GM19099 (cell line): ENCODE measurements around the gene ATR.

Experiments
- POLR2A ChIP-seq: IDR thresholded peaks from 3 replicates; pipeline ENCODE4 v1.6.1; 2011; ENCODE audit warnings: low read depth; ENCODE audit not compliant: insufficient read length; ENCODE audit errors: extremely low read depth

The ATR gene

GRCh38 chr3:142484912-142485435 lies 93.6 kb downstream of the ATR start:
- TF ChIP-seq POLR2A: no peak

GRCh38 chr3:142481196-142481595 lies 97.3 kb downstream of the ATR start:
- no peak for TF ChIP-seq POLR2A

DNA sequence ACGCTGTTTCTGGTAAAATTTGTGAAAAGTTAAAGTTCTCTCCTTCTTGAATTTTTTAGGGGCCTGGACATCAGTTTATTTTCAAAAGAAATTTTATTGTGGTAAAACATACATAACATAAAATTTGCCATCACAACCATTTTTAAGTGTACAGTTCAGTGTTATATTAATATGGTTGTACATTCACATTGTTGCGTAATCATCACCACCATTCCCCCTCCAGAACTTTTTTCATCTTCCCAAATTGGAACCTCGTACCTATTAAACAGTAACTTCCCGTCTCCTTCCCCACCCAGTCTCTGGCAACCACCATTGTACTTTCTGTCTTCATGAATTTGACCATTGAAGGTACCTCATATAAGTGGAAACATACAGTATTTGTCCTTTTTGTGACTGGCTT lies 107.7 kb downstream of the ATR start:
- TF ChIP-seq POLR2A: no peak

- no peak for TF ChIP-seq POLR2A
Measured at GRCh38 chr3:142468456-142468855, 110.1 kb downstream of the ATR start.

- no peak for TF ChIP-seq POLR2A
Measured at GRCh38 chr3:142467768-142468167, 110.8 kb downstream of the ATR start.

DNA sequence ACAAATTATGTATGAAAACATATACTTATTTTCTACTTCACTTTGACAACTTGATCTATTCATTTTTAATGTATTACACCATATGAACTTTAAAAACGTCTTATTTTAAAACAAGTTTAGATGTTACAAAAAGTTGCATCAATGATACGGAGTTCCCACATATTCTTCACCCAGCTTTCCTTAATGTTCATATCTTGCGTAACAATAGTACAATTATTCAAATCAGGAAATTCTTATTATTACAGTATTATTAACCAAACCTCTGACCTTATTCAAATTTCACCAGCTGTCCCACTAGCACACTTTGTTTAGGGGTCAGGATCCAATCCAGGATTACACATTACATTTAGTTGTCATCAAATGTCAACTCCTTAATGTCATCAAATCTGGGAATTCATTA lies 117.8 kb downstream of the ATR start:
- no peak for TF ChIP-seq POLR2A

- TF ChIP-seq POLR2A: no peak
Measured at GRCh38 chr3:142459929-142460328, 118.6 kb downstream of the ATR start.

GRCh38 chr3:142459096-142459495 lies 119.4 kb downstream of the ATR start:
- no peak for TF ChIP-seq POLR2A

- TF ChIP-seq POLR2A: no peak
Measured at GRCh38 chr3:142450881-142451280, 127.7 kb downstream of the ATR start.

DNA sequence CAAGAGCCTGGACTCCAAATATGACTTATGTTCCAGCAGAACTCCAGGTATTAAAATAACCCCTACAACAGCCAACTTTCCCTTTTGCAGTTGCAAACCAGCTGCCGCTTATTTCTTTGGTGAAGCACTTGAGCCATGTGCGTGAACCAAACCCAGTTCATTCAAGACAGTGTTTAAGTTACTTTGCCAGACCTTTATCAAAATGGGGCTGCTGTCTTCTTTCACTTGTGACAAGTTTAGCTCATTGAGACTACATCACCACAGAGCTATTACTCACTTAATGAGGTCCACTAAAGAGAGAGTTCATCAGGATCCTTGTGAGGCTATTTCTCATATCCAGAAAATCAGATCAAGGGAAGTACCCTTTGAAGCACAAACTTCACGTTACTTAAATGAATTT lies 128.3 kb downstream of the ATR start:
- no peak for TF ChIP-seq POLR2A

DNA sequence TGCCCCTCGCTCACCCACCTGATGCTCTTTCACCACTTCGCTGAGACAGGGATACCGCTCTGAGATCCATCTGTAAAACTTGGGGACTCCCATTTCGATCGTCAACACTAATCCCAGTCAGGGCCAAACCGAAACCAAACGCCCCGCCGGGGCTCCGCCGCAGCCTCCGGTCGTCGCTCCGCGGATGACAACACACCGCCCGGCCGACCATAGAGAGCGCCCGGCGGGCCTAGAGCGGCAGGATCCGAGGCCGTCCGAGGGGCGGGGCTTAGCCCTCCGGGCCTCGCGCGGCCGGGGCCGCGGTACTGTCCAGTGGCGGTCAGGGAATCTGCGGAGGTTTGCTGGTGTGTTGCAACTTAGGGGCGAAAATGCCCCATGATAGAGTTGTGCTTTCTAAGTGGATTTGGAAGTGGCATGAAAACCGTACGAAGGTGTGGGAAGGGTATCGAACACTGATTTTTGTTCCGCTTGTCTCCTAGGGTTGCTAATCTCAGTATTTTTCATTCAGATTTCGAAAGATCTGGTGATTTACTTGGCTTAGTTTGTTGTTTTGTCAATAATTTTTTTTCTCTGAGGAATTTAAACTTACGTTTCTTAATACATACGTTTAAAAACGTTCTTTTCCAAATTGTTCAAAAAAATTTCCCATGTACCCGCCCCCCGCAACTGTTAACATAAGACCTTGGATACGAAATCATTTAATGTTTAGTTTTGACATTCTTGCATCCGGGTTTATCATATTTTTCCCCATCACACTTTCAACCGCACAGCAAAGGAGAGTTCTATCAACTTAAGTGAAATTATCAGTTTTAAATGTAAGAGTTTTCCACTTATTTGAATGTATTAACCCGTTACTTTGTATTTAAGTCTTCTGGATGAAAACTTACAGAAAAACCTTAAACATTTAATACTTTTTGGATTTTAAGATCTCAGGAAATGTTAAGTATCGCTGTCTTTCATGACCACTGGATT lies 130.4 kb downstream of the ATR start, which contains the start of gene XRN1:
Gene XRN1 (minus strand): TSS at position 186 of the 972 bp plus-strand sequence. CDS start 93 bp downstream, at position 93.
- peak; percentile 90 for TF ChIP-seq POLR2A

- TF ChIP-seq POLR2A: no peak
Measured at GRCh38 chr3:142447301-142447851, 131.2 kb downstream of the ATR start.

DNA sequence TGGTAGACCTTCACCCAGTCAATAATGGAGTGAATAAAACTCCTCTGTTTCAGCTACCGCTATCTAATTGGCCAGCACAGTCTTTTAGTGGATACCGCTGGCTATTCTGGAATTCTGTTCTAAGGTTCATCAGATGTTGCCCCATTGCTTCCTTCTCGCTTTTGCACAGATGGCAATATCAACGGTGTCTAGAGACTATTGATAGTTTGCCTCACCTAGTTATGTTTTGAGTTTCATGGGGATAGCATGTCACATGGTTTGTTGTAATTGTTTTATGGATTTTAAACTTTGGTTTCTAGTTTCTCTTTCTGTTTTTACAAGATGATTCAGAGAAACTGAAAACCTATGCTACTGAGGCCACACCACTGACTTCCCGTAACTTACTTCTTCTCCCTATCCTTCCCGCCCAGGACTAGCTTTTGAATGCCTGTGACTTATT lies 132.7 kb downstream of the ATR start:
- TF ChIP-seq POLR2A: no peak

DNA sequence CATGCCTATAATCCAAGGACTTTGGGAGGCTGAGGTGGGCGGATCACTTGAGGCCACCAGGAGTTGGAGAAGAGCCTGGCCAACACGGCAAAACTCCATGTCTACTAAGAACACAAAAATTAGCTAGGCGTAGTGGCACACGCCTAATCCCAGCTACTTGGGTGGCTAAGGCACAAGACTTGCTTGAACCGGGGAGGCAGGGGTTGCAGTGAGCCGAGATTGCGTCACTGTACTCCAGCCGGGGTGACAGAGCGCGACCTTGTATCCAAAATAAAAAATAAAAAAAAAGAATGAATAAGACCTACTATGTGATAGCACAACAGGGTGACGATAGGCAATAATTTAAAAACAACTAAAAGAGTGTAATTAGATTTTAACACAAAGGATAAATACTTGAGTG lies 134.2 kb downstream of the ATR start:
- TF ChIP-seq POLR2A: no peak

GRCh38 chr3:142436951-142437585 lies 141.5 kb downstream of the ATR start:
- TF ChIP-seq POLR2A: no peak

- no peak for TF ChIP-seq POLR2A
Measured at GRCh38 chr3:142434503-142434902, 144.0 kb downstream of the ATR start.

- TF ChIP-seq POLR2A: no peak
Measured at GRCh38 chr3:142433110-142433509, 145.4 kb downstream of the ATR start.
